ENCODE data around the gene IGHMBP2.
A peak's percentile ranks its signal among the peaks of the same experiment; 100 is the strongest.
"Not testable (repeated sequence)": the region's sequence is repeated elsewhere in the genome, so short reads cannot be mapped to it uniquely, and the experiment has no call there.

IGHMBP2 gene

GRCh38 chr11:68903288-68904247, at the start of gene IGHMBP2, which contains the start of gene MRPL21:
Gene IGHMBP2, plus strand, starts transcription at chr11:68903891. Its CDS starts 62 bp downstream, at chr11:68903953.
Gene MRPL21, minus strand, starts transcription at chr11:68903832. Its CDS starts 22 bp downstream, at chr11:68903810.
- peak within 1 kb of the TSS; percentile 95 to 98 for H3K4me3 ChIP-seq (ENCODE audit: low read depth in 1 of 2, low read length in 1 of 2)

GRCh38 chr11:68854273-68854958, 49.3 kb upstream of the IGHMBP2 start:
- no peak for TF ChIP-seq CTCF (IDR thresholded peaks at IDR 0.05)
- Histone ChIP-seq H3K27me3 (peaks cover 31% of the 10 kb centered on the region), H3K4me3 (ENCODE audit: low read depth in 1 of 2, low read length in 1 of 2) (peak overlapping the region; percentile 54 to 78), H3K9me3 (no peaks in the 10 kb centered on the region), H3K27ac (no peak overlapping the region), H3K4me1 (ENCODE audit: control insufficient read depth in 1 of 2, insufficient read depth in 1 of 2, low read depth in 1 of 2, low read length in 1 of 2) (peaks cover 14 to 17% of the 10 kb centered on the region in 2 experiments), H3K36me3 (no peaks in the 10 kb centered on the region)

More at GRCh38 chr11:68903288-68904247, at the start of gene IGHMBP2, which contains the start of gene MRPL21:
- Histone ChIP-seq H3K4me1 (ENCODE audit: control insufficient read depth in 1 of 2, insufficient read depth in 1 of 2, low read depth in 1 of 2, low read length in 1 of 2) (peaks cover 17 to 27% of the 10 kb centered on the region in 2 experiments), H3K27me3 (no peaks in the 10 kb centered on the region), H3K27ac (peak within 1 kb of the TSS; percentile 86), H3K9me3 (no peaks in the 10 kb centered on the region), H3K36me3 (peaks cover 36% of the 10 kb centered on the region)
- peak; percentile 28 for TF ChIP-seq CTCF (IDR thresholded peaks at IDR 0.05)

- H3K27ac ChIP-seq, result peak overlapping the region; percentile 49
- no peaks in the 10 kb centered on the region for H3K36me3 ChIP-seq
- H3K27me3 ChIP-seq, result peaks cover 31% of the 10 kb centered on the region
- H3K9me3 ChIP-seq, result no peaks in the 10 kb centered on the region
- no peak for TF ChIP-seq CTCF (IDR thresholded peaks at IDR 0.05)
- peak overlapping the region; percentile 54 to 78 for H3K4me3 ChIP-seq (ENCODE audit: low read depth in 1 of 2, low read length in 1 of 2)
- H3K4me1 ChIP-seq (ENCODE audit: control insufficient read depth in 1 of 2, insufficient read depth in 1 of 2, low read depth in 1 of 2, low read length in 1 of 2), result peaks cover 14 to 17% of the 10 kb centered on the region in 2 experiments
Measured at GRCh38 chr11:68855205-68855981, 48.3 kb upstream of the IGHMBP2 start.

- Histone ChIP-seq H3K4me1 (ENCODE audit: control insufficient read depth in 1 of 2, insufficient read depth in 1 of 2, low read depth in 1 of 2, low read length in 1 of 2) (peaks cover 14 to 17% of the 10 kb centered on the region in 2 experiments), H3K27me3 (peaks cover 31% of the 10 kb centered on the region)
- not testable (repeated sequence) for H3K27ac ChIP-seq; H3K4me3 ChIP-seq (ENCODE audit: low read depth in 1 of 2, low read length in 1 of 2); H3K36me3 ChIP-seq; H3K9me3 ChIP-seq
Measured at GRCh38 chr11:68856425-68857030, 47.2 kb upstream of the IGHMBP2 start.

GRCh38 chr11:68857037-68857586, 46.6 kb upstream of the IGHMBP2 start:
- H3K27me3 ChIP-seq, result peaks cover 31% of the 10 kb centered on the region
- no peak for TF ChIP-seq CTCF (IDR thresholded peaks at IDR 0.05)
- H3K27ac ChIP-seq, result no peak overlapping the region
- no peaks in the 10 kb centered on the region for H3K9me3 ChIP-seq
- peaks cover 14 to 17% of the 10 kb centered on the region in 2 experiments for H3K4me1 ChIP-seq (ENCODE audit: control insufficient read depth in 1 of 2, insufficient read depth in 1 of 2, low read depth in 1 of 2, low read length in 1 of 2)
- H3K36me3 ChIP-seq, result no peaks in the 10 kb centered on the region
- no peak overlapping the region for H3K4me3 ChIP-seq (ENCODE audit: low read depth in 1 of 2, low read length in 1 of 2)

Data from neutrophil (primary cell).